SW480 (cell line): ENCODE measurements around the gene SLC34A1.
"Not testable (repeated sequence)": the region's sequence is repeated elsewhere in the genome, so short reads cannot be mapped to it uniquely, and the experiment has no call there.

Experiments
- DNase-seq: peaks from one replicate; pipeline ENCODE4 v3.0.0-alpha.2; 2016; ENCODE audit warnings: low spot score

The SLC34A1 gene, protein sequence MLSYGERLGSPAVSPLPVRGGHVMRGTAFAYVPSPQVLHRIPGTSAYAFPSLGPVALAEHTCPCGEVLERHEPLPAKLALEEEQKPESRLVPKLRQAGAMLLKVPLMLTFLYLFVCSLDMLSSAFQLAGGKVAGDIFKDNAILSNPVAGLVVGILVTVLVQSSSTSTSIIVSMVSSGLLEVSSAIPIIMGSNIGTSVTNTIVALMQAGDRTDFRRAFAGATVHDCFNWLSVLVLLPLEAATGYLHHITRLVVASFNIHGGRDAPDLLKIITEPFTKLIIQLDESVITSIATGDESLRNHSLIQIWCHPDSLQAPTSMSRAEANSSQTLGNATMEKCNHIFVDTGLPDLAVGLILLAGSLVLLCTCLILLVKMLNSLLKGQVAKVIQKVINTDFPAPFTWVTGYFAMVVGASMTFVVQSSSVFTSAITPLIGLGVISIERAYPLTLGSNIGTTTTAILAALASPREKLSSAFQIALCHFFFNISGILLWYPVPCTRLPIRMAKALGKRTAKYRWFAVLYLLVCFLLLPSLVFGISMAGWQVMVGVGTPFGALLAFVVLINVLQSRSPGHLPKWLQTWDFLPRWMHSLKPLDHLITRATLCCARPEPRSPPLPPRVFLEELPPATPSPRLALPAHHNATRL

DNA sequence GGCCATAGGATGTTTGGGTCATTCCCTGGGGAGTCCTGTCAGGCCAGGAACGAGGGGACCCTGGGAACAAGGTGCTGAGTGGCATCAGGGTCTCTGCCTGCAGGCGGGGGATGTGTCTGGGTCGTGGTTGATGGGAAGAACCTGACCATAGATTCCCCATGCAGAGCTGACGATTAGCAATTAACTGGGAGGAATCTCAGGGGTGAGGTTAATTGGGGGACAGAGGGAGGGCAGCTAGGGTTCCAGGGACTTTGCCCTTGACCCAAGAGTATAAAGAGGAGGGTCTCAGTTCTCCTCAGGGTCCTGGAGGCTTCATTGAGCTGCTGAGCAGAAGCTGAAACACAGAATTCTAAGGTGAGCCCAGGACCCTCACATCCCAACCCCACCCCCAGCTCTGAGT lies at the start of gene SLC34A1:
TSS of gene SLC34A1 (plus strand) at position 301 of the 400 bp plus-strand sequence. CDS start 1,308 bp downstream, outside the sequence.
- no peak for DNase-seq

DNA sequence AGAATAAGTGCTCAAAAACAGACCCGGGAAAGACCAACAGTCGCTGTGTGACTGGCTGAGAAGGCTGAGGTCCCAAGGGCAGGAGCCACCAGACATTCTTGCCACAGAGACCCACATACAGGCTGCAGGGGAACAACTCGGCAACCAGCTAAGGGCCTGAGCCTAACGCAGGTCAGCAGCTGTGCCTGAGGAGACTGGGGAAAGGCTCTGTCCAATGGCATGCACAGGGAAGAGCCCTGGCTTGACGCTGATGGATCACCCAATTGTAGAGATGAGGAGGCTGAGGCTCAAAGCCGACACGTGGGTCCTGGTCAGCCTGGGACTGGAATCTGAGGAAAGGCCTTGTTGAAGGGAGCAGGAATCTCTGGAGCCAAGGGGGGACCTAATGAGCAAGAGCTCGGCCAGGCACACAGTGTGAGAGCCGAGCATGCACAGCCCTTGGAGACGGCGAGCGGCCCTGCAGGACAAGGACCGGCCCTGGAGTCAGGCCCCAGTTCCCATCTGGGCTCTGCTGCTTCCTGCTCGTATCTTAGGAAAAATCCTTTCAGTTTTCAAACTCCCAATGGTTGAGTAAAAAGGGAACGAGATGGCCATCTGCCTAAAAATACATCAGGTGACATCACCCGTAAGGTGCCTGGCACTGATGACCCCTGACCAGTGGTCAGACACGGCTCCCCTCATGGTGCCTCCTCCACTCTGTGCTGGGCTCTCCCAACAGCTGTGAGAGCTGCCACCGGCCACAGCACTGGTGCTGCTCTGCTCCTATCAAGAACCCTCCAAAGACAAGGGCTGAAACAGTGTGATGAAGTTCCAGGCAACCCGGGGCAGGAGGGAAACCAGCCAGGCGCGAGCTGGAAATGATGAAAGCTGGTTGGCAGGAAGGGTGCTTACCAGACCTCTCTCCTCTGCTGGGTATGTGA lies 49.2 kb upstream of the SLC34A1 start:
- DNase-seq = no peak

DNA sequence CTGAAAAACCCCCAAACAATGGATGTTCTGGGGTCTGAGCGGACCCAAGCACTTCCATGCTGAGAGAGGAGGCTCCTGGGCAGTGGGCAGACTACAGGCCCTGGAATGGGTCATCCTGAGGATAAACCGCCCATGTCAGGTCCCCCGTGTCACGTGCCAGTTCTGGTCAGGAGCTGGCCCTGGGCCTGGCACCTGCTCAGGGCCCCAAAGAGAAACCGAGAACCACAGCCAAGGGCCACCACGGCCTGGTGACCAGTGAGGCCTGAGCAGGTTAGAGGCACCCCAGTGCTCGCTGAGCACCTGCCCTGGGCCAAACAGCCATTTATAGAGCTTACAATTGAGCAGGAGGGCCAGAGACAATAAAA lies 48.6 kb upstream of the SLC34A1 start:
- DNase-seq = no peak

DNA sequence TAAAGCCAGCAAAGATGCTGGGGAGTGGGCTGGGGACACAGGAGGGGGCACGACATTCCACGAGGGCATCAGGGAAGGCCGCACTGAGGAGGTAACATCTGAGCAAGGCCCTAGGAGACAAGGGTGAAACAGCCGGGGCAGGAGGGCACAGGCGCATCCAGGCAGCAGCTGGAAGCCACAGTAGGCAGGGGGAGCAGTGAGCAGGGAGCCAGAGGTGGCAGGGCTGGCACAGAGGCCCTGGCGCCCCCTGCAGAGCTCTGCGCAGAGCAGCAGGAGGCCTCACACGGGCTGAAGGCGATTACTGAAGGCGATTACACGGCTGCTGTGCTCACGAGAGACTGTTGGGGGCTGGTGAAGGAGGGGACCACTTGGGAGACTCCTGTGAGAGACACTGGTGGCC lies 48.1 kb upstream of the SLC34A1 start:
- peak; percentile 54 for DNase-seq

DNA sequence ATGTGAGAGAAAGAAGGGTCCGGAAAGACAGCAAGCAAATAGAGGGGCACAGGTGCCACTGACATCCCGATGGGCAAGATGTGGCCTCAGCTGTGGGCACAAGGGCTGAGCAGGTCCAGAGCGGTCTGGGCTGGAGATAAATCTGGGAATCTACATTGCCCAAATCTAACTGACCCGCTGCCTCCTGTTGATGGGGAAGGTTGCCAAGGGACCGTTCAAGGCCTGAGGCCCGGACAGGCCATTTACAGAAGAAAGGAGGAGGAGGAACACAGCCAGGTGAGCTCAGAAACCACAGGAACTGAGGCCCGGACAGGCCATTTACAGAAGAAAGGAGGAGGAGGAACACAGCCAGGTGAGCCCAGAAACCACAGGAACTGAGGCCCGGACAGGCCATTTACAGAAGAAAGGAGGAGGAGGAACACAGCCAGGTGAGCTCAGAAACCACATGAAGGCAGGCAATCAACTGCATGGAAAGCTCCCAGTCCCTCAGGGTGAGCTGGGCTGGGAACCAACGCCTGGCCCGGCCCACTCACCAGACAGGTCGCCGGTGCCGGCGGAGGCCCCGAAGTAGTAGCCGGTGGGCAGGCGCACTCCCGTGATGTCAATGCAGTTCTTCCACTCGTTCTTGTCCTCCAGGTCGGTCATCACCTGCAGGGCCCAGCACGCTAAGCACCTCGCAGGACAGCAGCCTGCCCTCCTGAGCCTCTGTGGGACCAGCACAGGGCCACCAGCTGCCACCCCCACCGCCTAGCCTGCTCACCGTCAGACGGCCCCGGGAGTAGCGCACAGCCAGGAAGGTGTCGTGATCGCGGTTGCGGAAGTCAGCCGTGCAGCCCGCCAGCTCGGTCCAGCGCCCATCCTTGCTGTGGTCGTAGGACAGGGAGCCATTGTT lies 47.4 kb upstream of the SLC34A1 start:
- no peak for DNase-seq

DNA sequence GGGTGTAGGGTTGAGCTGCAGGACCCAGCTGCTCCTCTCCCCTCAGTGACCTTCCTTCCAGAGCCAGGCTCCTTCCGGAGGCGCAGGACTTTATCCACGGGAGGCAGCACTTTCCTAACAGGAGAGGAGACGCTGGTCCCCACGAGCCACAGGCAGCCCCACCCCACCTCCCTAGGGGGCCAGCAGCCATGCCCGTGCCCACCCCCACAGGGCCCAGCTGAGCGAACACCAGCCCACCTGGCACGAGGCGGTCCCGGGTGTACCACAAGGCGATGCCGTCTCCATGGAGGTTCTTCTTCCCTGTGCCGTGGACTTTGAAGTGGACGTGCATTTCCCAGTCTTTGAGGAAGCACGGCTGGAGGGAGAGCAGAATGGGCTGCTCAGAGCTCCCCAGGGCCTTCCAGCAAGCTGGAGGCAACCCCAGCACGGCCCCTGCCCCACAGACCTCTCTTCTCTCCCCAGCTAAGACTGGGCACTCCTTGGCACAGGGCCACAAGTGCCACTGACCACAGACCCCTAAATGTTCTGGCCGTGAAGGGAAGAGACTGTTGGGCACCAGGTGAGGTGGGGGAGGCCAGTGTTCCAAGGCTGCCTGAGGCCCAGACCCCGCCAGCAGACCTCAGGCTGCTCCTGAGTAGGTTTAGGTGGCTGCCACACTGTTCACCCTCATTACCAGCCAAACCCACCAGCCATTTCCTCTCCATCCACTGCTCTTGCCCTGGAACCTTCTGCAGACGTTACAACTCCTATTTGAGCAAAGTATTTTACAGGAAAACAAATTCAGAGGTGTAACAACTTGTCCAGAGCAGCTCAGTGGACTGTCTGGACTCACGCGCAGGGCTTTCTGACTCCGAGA lies 45.8 kb upstream of the SLC34A1 start:
- no peak for DNase-seq

DNA sequence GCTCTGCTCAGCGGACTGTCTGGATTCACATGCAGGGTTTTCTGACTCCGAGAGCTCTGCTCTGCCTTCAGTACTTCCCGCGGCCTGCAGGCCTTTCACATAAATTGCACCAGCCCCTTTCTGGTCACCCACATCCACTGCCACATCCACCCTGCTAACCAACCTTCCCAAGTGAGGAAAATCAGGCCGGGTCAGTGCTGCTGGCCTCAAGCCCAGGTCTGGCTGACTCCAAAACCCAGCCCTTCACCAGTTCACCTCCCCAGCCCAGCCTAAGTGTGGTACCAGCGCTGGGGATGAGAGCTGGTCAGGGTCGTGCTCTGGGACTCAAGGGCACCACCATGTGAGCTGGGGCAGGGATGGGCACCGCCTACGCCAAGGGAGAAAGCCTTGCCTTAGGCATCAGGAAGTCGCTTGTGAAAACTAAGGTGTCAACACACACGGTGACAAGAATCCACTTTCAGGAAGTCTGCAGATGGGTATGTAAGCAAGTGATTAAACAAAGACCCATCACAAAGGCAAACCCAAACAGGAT lies 45.1 kb upstream of the SLC34A1 start:
- DNase-seq = no peak

DNA sequence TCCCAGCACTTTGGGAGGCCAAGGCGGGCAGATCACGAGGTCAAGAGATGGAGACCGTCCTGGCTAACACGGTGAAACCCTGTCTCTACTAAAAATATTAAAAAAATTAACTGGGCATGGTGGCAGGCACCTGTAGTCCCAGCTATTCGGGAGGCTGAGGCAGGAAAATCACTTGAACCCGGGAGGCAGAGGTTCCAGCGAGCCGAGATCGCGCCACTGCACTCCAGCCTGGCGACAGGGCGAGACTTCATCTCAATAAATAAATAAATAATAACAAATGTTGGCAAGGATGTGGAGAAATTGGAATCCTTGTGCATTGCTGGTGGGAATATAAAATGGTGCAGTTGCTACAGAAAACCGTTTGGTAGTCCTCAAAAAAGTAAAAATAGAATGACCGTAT lies 41.2 kb upstream of the SLC34A1 start:
- DNase-seq = not testable (repeated sequence)

DNA sequence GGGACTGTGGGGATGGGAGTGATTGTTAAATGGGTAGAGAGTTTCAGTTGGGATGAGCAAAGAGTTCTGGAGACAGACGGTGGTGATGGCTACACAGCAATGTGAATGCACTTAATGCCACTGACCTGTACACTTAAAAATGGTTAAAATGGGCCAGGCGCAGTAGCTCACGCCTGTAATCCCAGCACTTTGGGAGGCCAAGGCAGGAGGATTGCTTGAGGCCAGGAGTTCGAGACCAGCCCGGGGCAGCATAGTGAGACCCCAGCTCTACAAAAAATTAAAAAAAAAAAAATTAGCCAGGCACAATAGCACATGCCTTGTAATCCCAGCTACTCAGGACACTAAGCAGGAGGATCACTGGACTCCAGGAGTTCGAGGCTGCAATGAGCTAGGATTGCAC lies 40.5 kb upstream of the SLC34A1 start:
- no peak for DNase-seq

DNA sequence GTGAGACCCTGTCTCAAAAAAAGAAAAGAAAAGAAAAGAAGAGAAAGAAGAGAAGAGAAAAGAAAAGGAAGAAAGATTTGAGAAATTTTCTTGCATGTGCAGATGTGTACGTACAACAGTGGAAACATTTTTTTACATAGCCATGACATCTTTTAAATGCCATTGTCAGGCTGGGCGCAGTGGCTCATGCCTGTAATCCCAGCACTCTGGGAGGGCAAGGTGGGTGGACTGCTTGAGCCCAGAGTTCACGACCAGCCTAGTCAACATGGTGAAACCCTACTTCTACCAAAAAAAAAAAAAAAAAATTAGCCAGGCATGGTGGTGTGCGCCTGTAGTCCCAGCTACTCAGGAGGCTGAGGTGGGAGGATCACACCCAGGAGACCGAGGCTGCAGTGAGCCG lies 39.3 kb upstream of the SLC34A1 start:
- DNase-seq = no peak

DNA sequence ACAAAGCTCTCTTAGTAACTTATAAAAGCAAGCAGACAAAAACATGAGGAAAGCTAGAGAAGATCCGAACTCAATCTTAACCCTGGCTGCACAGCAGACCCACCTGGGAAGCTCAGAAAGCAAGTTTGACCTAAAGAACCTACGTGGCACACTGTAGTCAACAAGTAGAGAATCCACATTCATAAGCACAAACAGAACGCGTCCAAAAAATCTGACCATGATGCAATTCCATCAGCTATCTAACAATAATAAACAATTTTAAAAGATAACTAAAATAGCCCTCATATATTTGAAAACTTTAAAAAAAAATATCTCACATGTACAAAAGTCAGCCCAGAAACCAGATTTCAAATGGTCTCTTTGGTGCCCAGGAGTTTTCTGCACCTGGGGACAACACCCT lies 37.4 kb upstream of the SLC34A1 start:
- no peak for DNase-seq

DNA sequence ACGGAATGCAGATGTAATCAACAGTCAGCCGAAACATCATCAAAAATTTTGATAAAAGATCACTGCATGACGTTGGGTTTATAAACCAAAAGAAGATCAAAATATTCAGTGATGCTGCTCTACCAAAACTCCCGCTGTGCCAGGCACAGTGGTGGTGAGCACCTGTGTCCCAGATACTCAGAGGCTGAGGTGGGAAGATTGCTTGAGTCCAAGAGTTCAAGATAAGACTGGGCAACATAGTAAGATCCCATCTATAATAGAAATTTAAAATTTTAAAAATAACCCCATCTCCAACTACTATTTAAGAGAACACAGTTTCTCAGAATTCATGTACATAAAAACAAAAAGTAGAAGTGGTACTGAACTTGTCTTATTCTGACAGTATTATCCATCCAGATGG lies 36.5 kb upstream of the SLC34A1 start:
- DNase-seq = no peak

DNA sequence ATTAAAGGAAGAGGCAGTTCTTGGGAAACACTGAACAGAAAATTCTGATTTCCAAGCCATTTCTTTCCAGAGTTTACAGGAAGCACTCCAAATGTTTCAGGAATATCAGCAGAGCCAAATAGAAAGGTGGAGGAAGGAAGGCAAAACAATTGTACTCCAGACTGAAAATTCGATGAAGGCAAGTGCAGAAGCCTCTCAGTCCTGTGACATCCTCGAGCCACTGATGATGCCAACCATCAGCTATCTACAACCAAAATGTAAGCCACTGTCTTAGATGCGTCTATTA lies 34.9 kb upstream of the SLC34A1 start:
- DNase-seq = no peak

DNA sequence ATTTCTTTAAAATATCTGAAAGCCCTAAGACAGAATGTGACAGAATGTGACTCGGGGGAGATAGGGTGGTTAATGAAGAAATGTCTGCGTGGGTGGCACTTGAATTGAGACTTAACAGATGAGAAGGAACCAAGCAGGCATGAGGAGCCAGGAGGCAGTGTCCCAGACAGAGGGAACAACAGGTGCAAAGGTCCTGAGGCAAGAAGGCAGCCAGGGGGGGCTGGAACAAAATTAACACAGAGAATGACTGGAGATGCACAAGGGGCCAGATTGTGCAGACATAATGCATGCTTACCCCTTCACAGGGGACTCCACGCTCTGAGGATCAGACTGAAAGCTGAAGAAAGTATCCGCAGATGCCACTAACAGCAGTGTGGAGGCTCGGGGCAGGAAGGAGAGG lies 34.5 kb upstream of the SLC34A1 start:
- no peak for DNase-seq

DNA sequence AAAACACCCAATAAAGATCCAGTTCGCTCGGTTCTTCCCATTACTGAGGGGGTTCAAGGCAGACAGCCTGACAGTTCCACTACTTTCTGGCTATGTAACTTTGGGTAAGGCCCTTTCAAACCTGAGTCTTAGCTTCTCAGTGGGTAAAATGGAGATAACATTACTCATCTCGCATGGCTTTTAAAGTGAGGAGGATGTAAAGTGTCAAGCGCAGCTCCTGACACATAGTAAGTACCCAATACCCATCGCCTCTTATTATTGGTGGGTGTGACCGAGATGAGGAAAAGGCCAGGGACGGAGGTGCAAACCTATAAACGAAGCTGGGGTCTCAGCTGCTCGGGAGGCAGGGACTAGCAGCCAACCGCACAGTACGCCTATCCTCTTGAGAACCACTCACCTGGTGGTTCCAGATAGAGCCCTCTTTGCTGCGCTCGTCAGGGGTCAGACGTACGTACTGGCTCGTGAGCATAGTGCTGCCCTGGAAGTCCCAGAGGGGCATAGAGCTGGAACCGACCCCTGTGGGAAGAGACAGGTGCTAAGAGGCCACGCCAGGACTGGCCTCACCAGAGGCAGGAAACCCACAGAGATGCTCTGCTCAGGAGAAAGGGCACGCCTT lies 33.4 kb upstream of the SLC34A1 start:
- DNase-seq = no peak

DNA sequence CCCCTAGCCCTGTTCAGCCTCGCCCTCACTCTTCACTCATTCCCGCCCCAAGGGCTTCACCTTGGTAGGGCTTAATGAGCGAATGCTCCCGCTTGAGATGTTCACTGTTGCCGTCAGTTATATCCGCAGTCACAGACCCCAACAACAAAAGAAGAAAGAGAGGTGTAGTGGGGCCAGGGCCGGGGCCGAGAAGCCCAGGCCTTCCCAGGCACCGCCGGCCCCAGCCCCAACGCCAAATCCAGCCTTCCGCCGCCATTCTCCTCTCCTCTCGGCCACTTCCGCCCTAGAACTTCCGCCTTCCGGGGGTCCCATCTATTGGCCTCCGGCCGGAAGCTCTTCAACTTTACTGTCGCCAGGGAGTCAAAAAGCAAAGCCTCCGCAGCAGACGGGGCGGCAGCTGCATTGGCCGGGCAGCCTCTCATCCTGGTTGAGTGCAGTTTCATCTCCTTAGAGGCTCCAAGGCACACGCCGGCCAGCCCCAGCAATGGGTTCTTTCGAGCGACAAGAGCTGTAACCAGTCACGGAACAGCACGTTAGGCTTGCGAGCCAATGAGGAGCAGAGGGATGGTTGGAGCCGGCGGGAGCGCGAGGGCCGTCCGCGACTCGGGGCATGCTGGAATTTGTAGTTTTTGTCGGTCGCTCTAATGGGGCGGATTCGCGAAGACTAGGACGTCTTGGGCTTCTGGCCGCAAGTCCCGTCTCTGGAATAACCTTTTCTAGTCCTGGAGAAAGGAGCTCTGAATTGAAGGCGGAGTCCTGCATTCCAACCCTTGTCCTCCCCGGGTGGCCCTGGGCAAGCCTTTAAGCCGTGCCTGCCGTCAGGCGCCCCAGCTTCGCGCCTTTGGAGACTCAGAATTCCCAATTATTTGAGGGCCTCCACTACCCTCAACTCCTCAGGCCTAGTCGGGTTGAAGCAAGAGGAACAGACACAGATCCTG lies 32.6 kb upstream of the SLC34A1 start, which contains the start of gene LMAN2:
TSS of gene LMAN2 (minus strand) at position 277 of the 938 bp plus-strand sequence. CDS start at position 256, 21 bp downstream.
- peak; percentile 95 for DNase-seq

DNA sequence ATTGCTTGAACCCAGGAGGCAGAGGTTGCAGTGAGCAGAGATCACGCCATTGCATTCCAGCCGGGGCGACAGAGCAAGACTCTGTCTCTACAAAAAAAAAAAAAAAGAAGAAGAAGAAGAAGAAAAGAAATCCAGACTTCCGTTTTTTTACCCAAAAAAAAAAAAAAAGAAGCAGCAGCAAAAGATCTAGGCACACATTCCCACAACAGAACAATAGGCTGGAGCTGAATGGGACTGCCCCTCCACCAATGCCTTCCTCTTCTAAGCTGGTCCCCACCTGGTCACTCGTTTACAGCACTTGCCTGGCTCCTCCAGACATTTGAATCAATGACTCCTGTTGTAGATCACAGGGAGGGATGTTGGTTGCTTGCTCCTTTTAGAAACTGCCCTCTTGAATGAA lies 31.1 kb upstream of the SLC34A1 start:
- DNase-seq = no peak

DNA sequence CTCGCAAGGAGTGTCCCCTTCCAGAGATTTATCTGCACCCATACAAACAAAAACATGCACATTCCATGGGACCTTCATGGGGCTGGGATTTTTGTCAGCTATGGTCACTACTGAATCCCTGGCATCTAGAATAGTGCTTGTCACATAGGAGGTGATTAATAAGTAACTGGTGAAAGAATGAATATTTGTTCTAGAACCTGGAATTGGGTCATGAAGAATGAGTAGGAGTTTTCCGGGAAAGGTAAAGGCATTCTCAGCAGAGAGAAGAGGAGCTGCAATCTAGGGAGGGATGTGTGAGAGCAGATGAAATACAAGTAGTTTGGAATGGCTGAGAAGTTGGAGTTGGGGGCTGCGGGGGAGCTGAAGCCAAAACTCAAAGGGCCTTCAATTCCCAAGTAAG lies 30.0 kb upstream of the SLC34A1 start:
- no peak for DNase-seq

DNA sequence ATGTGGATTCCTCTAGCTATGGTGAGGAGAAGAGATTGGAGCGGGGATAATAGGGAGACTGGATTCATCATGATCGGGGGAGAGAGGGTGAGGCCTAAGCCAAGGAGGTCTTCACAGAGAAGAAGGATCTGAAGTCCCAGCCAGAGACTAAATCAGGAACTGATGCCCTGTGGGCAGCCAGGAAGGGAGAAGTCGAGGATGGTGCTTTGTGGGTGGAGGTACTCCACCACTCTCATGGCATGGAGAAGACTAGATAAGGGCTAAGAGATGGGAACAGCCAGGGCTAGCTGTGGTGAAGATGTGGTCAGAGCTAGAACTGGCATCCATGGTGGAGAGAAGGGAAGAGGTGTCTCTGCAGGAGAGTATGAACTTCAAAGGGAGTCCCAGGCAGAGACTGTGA lies 29.5 kb upstream of the SLC34A1 start:
- no peak for DNase-seq
